Lower lobe of right lung (tissue), 2 donors: Measurements from ENCODE around the gene ZC3H15. TPM values are rescaled to one million over a fixed set of nuclear protein-coding genes. Genes with fewer than 3 reads are reported as not detected.

Experiments used
- ATAC-seq, 2 donors: fragments of 200-7000 bp; cut with Tn5 transposase; one replicate each; pipeline ENCODE4 v1.9.1; 2020 to 2022; ENCODE audit warnings: mild to moderate bottlenecking in 2 of 2, moderate library complexity in 2 of 2
- DNase-seq: peaks from one replicate; pipeline ENCODE4 v3.0.0-alpha.2; 2020
- H3K27ac ChIP-seq: fragments of 200-600 bp; one replicate; pipeline ENCODE4 v1.8.0; 2022
- H3K27me3 ChIP-seq: fragments of 200-600 bp; one replicate; pipeline ENCODE4 v1.8.0; 2022; ENCODE audit warnings: low read depth
- H3K36me3 ChIP-seq: fragments of 200-600 bp; one replicate; pipeline ENCODE4 v1.8.0; 2022; ENCODE audit warnings: mild to moderate bottlenecking
- H3K4me1 ChIP-seq: fragments of 200-600 bp; one replicate; pipeline ENCODE4 v1.8.0; 2022
- H3K4me3 ChIP-seq: fragments of 200-600 bp; one replicate; pipeline ENCODE4 v1.8.0; 2022; ENCODE audit warnings: mild to moderate bottlenecking
- H3K9me3 ChIP-seq: fragments of 200-600 bp; one replicate; pipeline ENCODE4 v1.8.0; 2022
- intact Hi-C: fragments of 100-400 bp; cut with DNase I; formaldehyde crosslinking; loops from one replicate; pipeline ENCODE4 v1.11.0; 2022
- total RNA-seq: library from RNA; stranded (reverse); fragmentation: NEBNext Ultra II Directional; extraction: Animal tissue kit (Norgen Biotek cat#: 25700); gene quantifications from one replicate; pipeline ENCODE4 v1.2.1, GENCODE V29; 2021
- TF ChIP-seq, protein P1 (sequence below): fragments of 200-600 bp; IDR thresholded peaks from one replicate; pipeline ENCODE4 v1.8.0; 2022; ENCODE audit warnings: antibody characterized with exemption, mild to moderate bottlenecking
- donor health status: DM: no; HTN: yes; CAD: no; lungs with severe emphysema.

Gene ZC3H15
- total RNA-seq, 1 donor from 2014 or later, result 44.2 TPM

DNA sequence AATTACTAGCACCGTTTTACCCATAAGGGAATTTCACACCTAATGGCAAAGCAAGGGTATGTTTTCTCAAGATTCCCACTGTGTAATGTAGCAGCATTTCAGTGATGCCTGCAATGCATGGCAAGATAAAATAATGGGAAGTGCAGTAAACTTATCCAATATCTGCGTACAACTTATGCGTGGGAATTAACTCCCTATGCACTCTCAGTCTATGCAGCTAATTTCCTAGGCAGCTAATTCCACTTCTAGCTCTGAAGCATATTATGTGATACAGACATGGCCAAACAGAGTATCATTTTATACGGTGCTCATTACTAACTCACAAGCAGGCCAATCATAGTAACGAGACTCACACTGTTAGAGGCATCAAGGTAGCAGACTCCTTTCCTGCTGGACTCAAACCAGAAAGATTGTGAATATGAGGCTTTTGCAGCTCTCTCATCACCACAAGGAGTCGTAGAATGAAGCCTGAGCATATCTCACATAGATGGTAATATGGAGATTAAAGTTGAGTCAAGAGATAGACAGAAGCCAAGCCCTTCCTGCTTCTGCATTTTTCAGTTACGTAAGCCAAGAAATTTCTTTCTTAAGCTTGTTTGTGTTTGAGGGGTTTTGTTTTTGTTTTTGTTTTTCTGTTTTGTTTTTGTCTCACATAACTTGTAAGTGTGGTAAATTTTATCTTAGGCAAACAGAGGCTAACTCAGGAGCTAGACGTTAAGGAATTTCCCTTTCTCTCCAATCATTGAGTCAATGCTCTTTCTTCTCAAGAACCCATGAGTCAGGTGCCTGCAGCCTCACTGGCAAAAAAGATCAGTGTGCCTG lies 69.0 kb downstream of the ZC3H15 start:
- Histone ChIP-seq H3K27ac (no peak overlapping the region), H3K4me1 (no peaks in the 10 kb centered on the region), H3K27me3 (no peaks in the 10 kb centered on the region), H3K9me3 (no peaks in the 10 kb centered on the region), H3K4me3 (no peak overlapping the region), H3K36me3 (no peaks in the 10 kb centered on the region)
- intact Hi-C loops, result no loop called here
- no peak for ATAC-seq
- TF ChIP-seq, protein P1, sequence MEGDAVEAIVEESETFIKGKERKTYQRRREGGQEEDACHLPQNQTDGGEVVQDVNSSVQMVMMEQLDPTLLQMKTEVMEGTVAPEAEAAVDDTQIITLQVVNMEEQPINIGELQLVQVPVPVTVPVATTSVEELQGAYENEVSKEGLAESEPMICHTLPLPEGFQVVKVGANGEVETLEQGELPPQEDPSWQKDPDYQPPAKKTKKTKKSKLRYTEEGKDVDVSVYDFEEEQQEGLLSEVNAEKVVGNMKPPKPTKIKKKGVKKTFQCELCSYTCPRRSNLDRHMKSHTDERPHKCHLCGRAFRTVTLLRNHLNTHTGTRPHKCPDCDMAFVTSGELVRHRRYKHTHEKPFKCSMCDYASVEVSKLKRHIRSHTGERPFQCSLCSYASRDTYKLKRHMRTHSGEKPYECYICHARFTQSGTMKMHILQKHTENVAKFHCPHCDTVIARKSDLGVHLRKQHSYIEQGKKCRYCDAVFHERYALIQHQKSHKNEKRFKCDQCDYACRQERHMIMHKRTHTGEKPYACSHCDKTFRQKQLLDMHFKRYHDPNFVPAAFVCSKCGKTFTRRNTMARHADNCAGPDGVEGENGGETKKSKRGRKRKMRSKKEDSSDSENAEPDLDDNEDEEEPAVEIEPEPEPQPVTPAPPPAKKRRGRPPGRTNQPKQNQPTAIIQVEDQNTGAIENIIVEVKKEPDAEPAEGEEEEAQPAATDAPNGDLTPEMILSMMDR, result no peak
- no peak for DNase-seq

DNA sequence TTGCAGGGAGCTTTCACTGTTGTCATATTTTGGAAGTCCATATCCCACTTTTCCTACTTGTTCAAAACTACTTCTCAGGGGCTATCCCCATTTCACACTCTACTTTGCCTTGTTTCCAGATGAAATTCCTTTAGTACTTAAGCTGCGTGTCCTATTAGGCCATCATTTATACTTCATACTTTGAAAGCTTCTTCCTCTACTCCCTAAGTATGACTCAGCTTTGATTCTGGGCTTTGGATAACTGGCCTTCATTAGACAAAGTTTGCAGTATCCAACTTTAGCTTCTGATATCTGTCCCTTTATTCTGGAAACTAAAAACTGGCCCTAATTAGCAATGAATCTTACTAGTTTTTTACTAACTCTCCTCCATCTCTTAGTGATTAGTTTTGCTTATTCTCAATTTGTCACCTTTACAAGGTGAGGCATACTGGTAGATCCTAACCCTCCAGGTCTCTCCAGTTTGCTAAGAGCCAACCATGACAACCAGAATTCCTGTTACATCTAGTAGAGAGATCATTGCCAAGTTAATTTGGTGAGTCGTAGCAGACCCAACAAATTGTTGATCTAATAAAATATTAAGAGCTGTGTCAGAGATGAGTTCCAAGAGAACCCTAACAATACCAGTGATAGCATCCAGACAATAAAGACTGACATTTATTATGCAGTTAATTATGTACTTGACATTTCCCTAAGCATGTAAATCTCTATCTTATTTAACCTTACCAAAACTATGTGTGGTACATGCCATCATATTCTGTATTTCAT lies 72.6 kb downstream of the ZC3H15 start:
- no peak for DNase-seq
- H3K27me3 ChIP-seq, result no peaks in the 10 kb centered on the region
- no peaks in the 10 kb centered on the region for H3K36me3 ChIP-seq
- H3K4me1 ChIP-seq, result no peaks in the 10 kb centered on the region
- no peak overlapping the region for H3K4me3 ChIP-seq
- intact Hi-C loops, result no loop called here
- no peak for ATAC-seq
- TF ChIP-seq, protein P1, result no peak
- no peaks in the 10 kb centered on the region for H3K9me3 ChIP-seq
- no peak overlapping the region for H3K27ac ChIP-seq

Other genes with a start within 250 kb of the ZC3H15 start
- gene ITGAV, start 103.8 kb downstream of the ZC3H15 start, total RNA-seq, result 46.6 TPM
- gene FAM171B, start 207.8 kb downstream of the ZC3H15 start, total RNA-seq, result 4.9 TPM